Stimulated activated CD4-positive, alpha-beta T cell treated with anti-CD3 and anti-CD28 coated beads, Interleukin-2, amount 100 ng/mL, for 24 hours (primary cell): ENCODE results near the gene ZNF8.
"Not testable (repeated sequence)": the region's sequence is repeated elsewhere in the genome, so short reads cannot be mapped to it uniquely, and the experiment has no call there.

Experiments
- DNase-seq, 2 donors: peaks; one replicate each; pipeline ENCODE4 v3.0.0-alpha.2; 2020

The ZNF8 gene

DNA sequence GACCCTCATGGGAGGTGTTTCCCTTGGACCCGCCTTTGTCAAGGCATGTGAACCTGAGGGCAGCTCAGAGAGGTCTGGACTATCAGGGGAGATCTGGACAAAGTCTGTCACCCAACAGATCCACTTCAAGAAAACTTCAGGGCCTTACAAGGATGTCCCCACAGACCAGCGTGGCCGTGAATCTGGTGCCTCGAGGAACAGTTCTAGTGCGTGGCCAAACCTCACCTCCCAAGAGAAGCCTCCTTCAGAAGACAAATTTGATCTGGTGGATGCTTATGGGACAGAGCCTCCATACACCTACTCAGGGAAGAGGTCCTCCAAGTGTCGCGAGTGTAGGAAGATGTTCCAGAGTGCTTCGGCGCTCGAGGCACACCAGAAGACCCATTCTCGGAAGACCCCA, 59.6 kb downstream of the ZNF8 start:
- DNase-seq, result no peak

DNA sequence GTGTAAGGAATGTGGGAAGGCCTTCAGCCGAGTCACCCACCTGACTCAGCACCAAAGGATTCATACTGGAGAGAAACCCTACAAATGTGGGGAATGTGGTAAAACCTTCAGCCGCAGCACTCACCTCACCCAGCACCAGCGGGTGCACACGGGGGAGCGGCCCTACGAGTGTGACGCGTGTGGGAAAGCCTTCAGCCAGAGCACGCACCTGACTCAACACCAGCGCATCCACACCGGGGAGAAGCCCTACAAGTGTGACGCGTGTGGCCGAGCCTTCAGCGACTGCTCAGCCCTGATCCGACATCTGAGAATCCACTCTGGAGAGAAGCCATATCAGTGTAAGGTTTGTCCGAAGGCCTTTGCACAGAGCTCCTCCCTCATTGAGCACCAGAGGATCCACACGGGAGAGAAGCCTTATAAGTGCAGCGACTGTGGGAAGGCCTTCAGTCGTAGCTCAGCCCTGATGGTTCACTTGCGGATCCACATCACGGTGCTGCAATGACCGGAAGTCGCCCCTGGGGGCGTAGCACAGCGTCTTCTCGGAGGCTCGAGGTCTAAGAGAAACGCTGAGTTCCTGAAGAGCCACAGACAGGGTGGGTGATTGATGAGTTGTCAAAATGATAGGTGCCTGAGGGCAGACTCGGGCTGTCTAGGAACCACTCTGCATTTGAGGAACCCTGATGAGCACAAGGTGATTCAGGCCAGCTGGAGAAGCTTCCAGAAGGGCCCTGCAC, 60.2 kb downstream of the ZNF8 start:
- DNase-seq, result no peak

DNA sequence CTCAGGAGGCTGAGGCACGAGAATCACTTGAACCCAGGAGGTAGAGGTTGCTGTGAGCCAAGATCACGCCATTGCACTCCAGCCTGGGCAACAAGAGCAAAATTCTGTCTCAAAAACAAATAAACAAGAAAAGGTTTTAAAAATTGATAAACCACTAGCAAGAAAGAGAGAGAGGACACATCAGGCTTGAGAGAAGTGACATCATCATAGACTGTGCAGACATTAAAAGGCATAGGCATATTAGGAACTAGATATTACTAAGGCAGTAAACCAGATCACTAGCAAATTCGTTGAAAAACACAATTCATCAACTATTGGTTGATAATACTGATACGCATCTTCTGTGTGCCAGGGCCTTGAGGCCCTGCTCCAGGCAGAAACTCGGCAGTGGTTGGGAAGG, 66.8 kb downstream of the ZNF8 start:
- no peak for DNase-seq

DNA sequence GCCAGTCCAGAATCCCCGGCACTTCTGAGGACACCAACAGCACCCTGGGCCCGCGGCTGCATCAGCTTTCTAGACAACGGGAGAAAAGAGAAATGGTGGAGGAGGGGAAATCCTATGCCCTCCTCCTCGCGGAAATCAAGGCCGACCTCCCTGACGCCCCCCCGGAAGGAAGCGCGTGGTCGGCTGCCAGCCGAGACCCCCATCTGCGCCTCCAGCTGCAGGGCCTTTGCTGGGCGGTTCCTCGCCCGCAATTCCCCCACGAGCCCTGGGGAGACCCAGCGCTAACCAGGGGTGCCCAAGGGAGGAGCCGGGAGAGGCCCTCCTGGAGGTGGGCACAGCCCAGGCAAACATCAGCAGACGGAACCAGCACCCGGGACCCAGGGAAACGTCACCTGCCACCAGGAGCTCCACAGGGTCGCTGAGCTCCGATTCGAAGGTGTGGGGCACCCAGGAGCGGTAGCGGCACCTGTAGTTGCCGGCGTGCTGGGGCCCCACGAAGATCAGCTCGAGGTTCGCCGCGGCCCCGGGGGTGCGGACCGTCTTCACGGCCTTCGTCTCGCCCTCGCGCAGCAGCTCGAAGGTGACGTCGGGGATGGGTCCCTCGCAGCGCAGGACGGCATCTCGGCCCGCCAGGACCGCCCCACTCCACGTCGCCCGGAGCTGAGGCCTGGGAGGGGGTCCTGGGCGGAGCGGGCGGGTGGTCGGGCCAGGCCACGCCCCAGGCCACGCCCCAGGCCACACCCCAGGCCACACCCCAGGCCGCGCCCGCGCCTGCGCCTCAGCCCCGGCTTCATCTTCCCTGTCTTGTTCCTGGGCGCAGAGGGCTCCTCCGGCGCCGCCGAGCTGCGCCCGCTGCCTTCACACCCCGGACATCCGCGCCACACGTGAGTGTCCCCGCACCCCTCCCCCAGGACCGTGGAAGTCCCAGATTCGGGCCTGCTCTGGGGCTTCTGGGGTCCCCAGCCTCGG, 68.5 kb downstream of the ZNF8 start:
- DNase-seq, result peak; percentile 63 to 73

DNA sequence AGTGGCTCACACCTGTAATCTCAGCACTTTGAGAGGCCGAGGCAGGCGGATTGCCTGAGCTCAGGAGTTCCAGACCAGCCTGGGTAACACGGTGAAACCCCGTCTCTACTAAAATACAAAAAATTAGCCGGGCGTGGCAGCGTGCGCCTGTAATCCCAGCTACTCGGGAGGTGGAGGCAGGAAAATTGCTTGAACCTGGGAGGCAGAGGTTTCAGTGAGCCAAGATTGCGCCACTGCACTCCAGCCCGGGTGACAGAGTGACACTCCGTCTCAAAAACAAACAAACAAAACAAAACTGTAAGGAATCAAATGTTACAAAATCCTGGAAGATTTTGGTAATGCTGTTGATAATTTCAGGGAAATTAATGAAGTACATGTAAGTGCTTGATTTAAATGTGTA, 69.3 kb downstream of the ZNF8 start:
- DNase-seq, result not testable (repeated sequence)

DNA sequence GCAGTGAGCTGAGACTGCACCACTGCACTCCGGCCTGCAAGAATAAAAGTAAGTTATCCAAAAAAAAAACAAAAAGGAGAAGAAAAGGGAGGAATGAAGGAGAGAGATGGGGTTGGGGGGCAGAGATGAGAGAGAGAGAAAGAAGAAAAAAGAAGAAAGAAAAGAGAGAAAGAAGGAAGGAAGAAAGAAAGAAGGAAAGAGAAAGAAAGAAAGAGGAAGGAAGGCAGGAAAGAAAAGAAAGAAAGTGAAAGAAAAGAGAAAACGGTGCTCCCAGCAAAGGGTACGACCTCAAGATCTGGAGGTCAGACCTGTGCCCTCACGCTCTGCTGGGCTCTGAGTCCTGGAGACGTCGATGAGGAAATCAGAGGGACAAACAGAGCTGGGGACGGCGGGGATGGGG, 70.8 kb downstream of the ZNF8 start:
- no peak for DNase-seq

DNA sequence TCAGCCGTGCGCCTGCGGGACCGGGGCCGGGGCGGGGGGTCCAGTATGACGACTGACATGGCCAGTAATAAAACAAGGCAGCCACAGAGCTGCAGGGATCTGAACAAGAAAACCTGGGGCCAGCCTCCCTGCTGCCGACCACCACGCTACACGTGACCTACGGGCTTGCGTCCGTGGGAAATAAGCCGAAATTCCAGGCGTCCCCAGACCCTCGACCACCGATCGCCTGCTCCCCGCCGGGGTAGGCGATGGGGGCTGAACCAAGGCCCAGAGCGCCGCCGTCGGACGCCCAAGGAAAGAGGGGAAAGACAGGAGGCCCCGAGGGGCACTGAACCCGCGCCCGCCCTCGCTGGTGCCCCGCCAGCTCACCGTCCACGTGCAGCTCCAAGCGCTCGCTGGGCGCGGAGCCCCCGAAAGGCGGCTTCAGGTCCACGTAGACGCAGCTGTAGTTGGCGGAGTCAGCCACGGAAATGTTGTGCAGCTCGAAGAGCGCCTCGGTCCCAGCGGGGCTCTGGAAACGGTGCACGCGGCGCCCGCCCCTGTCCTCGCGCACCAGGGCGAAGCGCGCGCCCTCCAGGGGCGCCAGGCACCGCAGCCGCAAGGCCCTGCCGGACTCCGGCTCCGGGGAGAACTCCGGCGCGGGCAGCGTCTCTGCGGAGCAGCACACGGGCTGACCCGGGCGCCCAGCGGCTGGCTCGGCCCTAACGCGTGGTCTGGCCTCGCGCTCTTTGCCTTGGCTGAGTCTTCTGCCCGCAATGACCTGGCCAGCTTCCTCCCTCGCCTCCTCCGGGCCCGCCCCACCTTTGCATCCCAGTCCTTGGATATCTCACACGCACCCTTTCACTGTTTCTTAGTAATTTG, 71.5 kb downstream of the ZNF8 start:
- no peak for DNase-seq

DNA sequence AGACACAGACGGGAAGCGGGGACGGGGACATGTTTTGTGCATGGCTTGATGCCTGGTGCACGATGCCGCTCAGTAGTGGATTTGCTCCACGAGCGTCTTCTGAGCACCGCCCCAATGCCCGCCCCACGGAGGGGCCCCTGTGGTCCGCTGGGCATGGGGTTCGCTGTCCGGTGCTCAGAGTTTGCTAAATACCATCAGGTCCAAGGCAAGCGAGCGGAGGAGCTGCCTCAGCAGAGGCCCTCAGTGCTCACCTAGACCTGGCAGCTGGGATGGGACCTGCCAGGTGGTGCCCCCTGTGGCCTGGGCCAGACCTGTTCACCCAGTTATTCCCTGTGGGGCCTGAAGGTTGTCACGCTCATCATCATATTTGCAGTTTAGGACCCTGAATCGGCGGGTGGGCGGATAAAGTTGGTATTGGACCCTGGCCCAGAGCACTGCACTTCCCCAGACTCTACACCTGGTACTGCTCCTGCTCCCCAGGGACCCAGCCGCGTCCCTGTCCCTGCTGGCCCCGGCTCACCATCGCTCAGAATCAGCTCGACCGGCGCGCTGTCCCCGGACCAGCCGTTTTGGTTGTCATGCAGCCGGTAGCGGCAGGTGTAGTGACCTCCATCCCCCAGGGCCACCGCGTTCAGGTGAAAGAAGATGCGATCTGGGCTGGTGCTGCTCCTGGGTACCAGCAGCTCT, 72.3 kb downstream of the ZNF8 start:
- no peak for DNase-seq

DNA sequence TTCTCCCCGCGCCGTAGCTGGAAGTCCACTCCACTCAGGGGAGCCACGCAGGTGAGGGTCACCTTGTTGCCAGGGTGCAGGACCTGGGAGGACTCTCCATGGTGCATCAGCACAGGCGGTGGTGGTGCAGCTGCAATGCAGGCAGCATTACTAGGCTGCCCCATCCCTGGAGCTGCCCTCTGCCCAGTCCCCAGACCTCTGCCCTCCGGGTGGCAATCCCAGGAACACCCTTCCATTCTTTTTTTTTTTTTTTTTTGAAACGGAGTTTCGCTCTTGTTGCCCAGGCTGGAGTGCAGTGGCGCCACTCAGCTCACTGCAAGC, 72.8 kb downstream of the ZNF8 start:
- no peak for DNase-seq

DNA sequence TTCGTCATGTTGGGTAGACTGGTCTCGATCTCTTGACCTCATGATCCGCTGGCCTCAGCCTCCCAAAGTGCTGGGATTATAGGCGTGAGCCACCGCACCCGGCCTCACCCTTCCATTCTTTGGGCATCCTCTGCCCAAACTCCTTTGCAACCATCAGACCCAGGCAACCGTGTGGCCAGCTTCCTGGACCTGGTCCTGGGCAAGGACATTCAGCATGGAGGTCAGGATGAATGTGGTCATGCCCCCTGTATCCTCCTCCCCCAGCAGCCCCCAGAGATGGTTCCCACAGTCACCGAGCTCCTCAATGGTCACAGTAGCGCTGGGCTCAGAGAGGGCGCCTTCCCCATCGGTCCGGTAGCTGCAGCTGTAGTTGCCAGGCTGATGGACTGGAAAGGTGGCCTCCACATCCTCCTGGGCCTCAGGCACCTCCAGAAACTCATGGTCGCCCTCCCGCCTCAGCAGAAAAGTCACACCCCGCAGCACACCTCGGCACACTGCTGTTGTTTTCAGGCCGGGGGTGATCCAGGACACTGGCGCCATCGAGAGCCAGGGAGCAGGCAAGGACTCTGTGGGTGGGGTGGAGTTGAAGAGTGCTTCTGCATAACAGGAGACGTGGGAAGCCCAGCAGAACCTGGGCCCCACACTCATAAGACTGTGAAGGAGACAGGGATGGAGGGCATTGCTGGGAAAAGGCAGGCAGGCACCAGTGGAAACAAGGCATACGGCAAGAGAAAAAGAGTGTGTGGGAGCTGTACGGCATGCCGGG, 73.4 kb downstream of the ZNF8 start:
- DNase-seq, result no peak
